ENCODE measurements around the gene CDKN2B-AS1. TPM values are rescaled to one million over a fixed set of nuclear protein-coding genes. Genes with fewer than 3 reads are reported as not detected.

Gene CDKN2B-AS1
- total and polyA plus RNA-seq, 2 of the 13 experiments (the other 11 are each of a cell fraction or from before 2014, with no cell fraction given) = 0.64 to 2.3 TPM

DNA sequence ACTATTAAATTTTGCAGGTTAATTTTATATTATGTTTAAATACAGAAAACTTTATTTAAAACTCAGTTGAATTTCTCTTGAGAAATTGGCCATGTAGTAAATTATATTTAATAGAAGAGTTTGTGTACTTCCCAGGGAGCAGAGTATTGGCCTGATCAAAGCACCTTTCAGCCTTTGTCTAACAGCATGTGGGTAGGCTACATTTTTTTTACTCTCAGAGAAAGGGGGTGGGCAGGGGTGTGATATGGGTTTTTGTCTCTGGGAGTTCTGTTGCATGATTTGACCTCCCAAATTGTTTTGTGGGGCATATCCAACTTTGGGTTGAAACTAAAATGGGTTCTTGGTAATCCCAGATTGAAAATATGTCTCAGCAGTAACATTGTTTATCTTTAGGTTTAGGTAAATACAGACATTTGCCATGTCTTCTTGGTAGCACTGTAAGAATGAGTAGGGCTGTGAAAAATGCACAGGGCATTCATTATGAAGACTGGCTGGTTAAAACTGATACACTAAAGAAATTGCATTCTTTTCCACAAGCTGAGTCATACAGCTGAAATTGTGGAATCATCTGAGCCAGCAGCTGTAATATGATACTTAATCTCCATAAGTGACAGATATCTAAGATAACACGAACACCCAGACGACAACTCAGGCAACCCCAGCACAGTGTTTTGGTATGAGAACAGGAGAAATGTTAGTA is 89.9 kb downstream of the CDKN2B-AS1 start:
- no peaks in the 10 kb centered on the region for H3K9me3 ChIP-seq (ENCODE audit: low read length)
- DNase-seq (ENCODE audit: low spot score) = peak; percentile 7
- ChIA-PET POLR2A (no interaction called here), CTCF (ENCODE audit: low intra/inter-chr PET ratio, low total read pairs) (no interaction called here)
- H2AFZ ChIP-seq (ENCODE audit: low read length) = no peak overlapping the region
- no peak for FAIRE-seq
- intact Hi-C loops (cut with micrococcal nuclease; ENCODE audit: unreplicated experiment) = no loop called here
- peaks cover 6% of the 10 kb centered on the region; the same call in 1 of the 2 replicates for H3K4me1 ChIP-seq (ENCODE audit: insufficient read depth, low read length)
- ATAC-seq = no peak
- in situ Hi-C loops (cut with HindIII; ENCODE audit: extremely low pct_ligation_motif_present, low pct_unique_long_range_greater_than_20kb) = no loop called here
- no TSS peak for BruUV-seq (replicated peaks)
- H3K27ac ChIP-seq (ENCODE audit: extremely low read length, insufficient read depth, low read length) = no peak overlapping the region
- no peak overlapping the region for H3K4me3 ChIP-seq (replicated peaks in 1 of 3; ENCODE audit: insufficient read depth in 1 of 3, low read depth in 2 of 3, low read length in 3 of 3)
- H3K9ac ChIP-seq (ENCODE audit: insufficient read depth, low read depth, low read length) = no peak overlapping the region
- H3K4me2 ChIP-seq (ENCODE audit: low read depth, low read length) = no peak overlapping the region
- no peaks in the 10 kb centered on the region for H3K79me2 ChIP-seq (ENCODE audit: insufficient read depth, low read length)
- TF ChIP-seq, protein P1, sequence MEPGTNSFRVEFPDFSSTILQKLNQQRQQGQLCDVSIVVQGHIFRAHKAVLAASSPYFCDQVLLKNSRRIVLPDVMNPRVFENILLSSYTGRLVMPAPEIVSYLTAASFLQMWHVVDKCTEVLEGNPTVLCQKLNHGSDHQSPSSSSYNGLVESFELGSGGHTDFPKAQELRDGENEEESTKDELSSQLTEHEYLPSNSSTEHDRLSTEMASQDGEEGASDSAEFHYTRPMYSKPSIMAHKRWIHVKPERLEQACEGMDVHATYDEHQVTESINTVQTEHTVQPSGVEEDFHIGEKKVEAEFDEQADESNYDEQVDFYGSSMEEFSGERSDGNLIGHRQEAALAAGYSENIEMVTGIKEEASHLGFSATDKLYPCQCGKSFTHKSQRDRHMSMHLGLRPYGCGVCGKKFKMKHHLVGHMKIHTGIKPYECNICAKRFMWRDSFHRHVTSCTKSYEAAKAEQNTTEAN (CRISPR knock-in tag; conservative IDR thresholded peaks at IDR 0.05) = no peak
- TF ChIP-seq, protein P2, sequence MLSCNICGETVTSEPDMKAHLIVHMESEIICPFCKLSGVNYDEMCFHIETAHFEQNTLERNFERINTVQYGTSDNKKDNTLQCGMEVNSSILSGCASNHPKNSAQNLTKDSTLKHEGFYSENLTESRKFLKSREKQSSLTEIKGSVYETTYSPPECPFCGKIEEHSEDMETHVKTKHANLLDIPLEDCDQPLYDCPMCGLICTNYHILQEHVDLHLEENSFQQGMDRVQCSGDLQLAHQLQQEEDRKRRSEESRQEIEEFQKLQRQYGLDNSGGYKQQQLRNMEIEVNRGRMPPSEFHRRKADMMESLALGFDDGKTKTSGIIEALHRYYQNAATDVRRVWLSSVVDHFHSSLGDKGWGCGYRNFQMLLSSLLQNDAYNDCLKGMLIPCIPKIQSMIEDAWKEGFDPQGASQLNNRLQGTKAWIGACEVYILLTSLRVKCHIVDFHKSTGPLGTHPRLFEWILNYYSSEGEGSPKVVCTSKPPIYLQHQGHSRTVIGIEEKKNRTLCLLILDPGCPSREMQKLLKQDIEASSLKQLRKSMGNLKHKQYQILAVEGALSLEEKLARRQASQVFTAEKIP (CRISPR knock-in tag; IDR thresholded peaks at IDR 0.05; ENCODE audit: borderline replicate concordance) = no peak
- TF ChIP-seq TGIF2 (CRISPR knock-in tag; IDR thresholded peaks at IDR 0.05) (no peak), HOXA5 (CRISPR knock-in tag; IDR thresholded peaks at IDR 0.05) (no peak), ZNF382 (CRISPR knock-in tag; IDR thresholded peaks at IDR 0.05; ENCODE audit: borderline replicate concordance) (no peak), PTBP1 (IDR thresholded peaks at IDR 0.05; ENCODE audit: low read depth, low read length, poor library complexity, severe bottlenecking) (no peak)
- TF ChIP-seq, protein P3, sequence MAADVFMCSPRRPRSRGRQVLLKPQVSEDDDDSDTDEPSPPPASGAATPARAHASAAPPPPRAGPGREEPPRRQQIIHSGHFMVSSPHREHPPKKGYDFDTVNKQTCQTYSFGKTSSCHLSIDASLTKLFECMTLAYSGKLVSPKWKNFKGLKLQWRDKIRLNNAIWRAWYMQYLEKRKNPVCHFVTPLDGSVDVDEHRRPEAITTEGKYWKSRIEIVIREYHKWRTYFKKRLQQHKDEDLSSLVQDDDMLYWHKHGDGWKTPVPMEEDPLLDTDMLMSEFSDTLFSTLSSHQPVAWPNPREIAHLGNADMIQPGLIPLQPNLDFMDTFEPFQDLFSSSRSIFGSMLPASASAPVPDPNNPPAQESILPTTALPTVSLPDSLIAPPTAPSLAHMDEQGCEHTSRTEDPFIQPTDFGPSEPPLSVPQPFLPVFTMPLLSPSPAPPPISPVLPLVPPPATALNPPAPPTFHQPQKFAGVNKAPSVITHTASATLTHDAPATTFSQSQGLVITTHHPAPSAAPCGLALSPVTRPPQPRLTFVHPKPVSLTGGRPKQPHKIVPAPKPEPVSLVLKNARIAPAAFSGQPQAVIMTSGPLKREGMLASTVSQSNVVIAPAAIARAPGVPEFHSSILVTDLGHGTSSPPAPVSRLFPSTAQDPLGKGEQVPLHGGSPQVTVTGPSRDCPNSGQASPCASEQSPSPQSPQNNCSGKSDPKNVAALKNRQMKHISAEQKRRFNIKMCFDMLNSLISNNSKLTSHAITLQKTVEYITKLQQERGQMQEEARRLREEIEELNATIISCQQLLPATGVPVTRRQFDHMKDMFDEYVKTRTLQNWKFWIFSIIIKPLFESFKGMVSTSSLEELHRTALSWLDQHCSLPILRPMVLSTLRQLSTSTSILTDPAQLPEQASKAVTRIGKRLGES (CRISPR knock-in tag; IDR thresholded peaks at IDR 0.05; ENCODE audit: borderline replicate concordance) = no peak
- TF ChIP-seq, protein P4, sequence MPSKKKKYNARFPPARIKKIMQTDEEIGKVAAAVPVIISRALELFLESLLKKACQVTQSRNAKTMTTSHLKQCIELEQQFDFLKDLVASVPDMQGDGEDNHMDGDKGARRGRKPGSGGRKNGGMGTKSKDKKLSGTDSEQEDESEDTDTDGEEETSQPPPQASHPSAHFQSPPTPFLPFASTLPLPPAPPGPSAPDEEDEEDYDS (CRISPR knock-in tag; IDR thresholded peaks at IDR 0.05) = no peak
- WGBS (ENCODE audit: low lambda C conversion rate) = 3% methylated on average over 2 of the region's 2 CpGs
- H3K36me3 ChIP-seq (replicated peaks in 1 of 2; ENCODE audit: control insufficient read depth in 1 of 2, insufficient read depth in 2 of 2, low read length in 2 of 2) = no peaks in the 10 kb centered on the region
- no peaks in the 10 kb centered on the region for H3K27me3 ChIP-seq (ENCODE audit: control insufficient read depth in 1 of 2, insufficient read depth in 2 of 2, low read length in 2 of 2)
- H4K20me1 ChIP-seq (ENCODE audit: insufficient read depth, low read length) = no peaks in the 10 kb centered on the region

All from HepG2 (cell line).